WTC11 (cell line): Measurements from ENCODE around the gene AGXT.

Experiments used
- ELF4 ChIP-seq: sonication (generic); formaldehyde crosslinking; IDR thresholded peaks from 2 replicates; pipeline ENCODE4 v1.8.1; 2022; ENCODE audit warnings: low read depth, mild to moderate bottlenecking, moderate library complexity, missing genetic modification reagents
- KAT7 ChIP-seq: sonication (generic); formaldehyde crosslinking; IDR thresholded peaks from 2 replicates; pipeline ENCODE4 v1.8.1; 2023; ENCODE audit warnings: missing genetic modification reagents, mild to moderate bottlenecking, borderline replicate concordance
- NFE2L1 ChIP-seq: sonication (generic); formaldehyde crosslinking; IDR thresholded peaks from 2 replicates; pipeline ENCODE4 v1.8.1; 2023; ENCODE audit warnings: missing genetic modification reagents
- TEAD4 ChIP-seq: sonication (generic); formaldehyde crosslinking; IDR thresholded peaks from 2 replicates; pipeline ENCODE4 v1.8.0; 2022; ENCODE audit warnings: mild to moderate bottlenecking, missing genetic modification reagents
- TF ChIP-seq, protein P1 (sequence below): fragments of 200-600 bp; IDR thresholded peaks from 2 replicates; pipeline ENCODE4 v1.8.0; 2022; ENCODE audit warnings: antibody characterized with exemption
- TF ChIP-seq, protein P2 (sequence below): sonication (generic); formaldehyde crosslinking; IDR thresholded peaks from 2 replicates; pipeline ENCODE4 v1.8.0; 2022; ENCODE audit warnings: mild to moderate bottlenecking, missing genetic modification reagents

DNA sequence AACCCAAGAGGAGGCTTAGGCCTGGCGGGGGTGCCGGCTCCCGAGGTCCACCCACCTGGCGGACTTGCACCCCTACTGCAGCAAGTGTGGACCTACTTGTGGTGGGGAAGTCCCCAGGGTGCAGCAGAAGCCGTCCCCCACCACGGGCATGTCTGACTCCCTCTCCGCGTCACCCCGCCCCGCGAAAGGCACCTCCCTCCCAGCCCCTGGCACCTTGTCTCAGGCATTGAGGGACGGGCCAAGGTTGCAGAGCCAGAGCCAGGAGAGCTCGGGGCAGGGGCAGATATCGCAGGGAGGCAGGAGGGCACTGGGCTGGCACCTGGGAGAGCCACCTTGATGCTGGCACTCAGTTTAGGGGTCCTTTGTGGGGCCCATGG lies 56.6 kb downstream of the AGXT start:
- TF ChIP-seq KAT7 (CRISPR knock-in tag) (no peak), TEAD4 (CRISPR knock-in tag) (no peak), ELF4 (CRISPR knock-in tag) (no peak), NFE2L1 (CRISPR knock-in tag) (no peak)
- TF ChIP-seq, protein P1, sequence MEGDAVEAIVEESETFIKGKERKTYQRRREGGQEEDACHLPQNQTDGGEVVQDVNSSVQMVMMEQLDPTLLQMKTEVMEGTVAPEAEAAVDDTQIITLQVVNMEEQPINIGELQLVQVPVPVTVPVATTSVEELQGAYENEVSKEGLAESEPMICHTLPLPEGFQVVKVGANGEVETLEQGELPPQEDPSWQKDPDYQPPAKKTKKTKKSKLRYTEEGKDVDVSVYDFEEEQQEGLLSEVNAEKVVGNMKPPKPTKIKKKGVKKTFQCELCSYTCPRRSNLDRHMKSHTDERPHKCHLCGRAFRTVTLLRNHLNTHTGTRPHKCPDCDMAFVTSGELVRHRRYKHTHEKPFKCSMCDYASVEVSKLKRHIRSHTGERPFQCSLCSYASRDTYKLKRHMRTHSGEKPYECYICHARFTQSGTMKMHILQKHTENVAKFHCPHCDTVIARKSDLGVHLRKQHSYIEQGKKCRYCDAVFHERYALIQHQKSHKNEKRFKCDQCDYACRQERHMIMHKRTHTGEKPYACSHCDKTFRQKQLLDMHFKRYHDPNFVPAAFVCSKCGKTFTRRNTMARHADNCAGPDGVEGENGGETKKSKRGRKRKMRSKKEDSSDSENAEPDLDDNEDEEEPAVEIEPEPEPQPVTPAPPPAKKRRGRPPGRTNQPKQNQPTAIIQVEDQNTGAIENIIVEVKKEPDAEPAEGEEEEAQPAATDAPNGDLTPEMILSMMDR: no peak
- TF ChIP-seq, protein P2, sequence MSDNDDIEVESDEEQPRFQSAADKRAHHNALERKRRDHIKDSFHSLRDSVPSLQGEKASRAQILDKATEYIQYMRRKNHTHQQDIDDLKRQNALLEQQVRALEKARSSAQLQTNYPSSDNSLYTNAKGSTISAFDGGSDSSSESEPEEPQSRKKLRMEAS (CRISPR knock-in tag): no peak
